ENCODE results near the gene HSPA1L.
A peak's percentile ranks its signal among the peaks of the same experiment; 100 is the strongest.

The HSPA1L gene

GRCh38 chr6:31767096-31767645, 47.9 kb downstream of the HSPA1L start:
- no peak for DNase-seq

- no peak for DNase-seq
These were observed 48.9 kb downstream of the HSPA1L start for GRCh38 chr6:31765910-31766794.

- DNase-seq: no peak
These were observed 49.5 kb downstream of the HSPA1L start for GRCh38 chr6:31765559-31765909.

- no peak for DNase-seq
These were observed 50.9 kb downstream of the HSPA1L start for GRCh38 chr6:31764198-31764597.

GRCh38 chr6:31763619-31763940, 51.5 kb downstream of the HSPA1L start:
- peak in 1 of 56 donors; percentile 14 for DNase-seq

- DNase-seq: no peak
These were observed 52.0 kb downstream of the HSPA1L start for GRCh38 chr6:31762878-31763618.

GRCh38 chr6:31762356-31762755, 52.7 kb downstream of the HSPA1L start, which contains the start of gene SAPCD1:
Gene SAPCD1, plus strand, starts transcription at chr6:31762656. Its CDS starts 399 bp downstream, at chr6:31763055.
- DNase-seq: no peak

GRCh38 chr6:31761343-31761742, 53.7 kb downstream of the HSPA1L start:
- DNase-seq: no peak

GRCh38 chr6:31760790-31761189, 54.3 kb downstream of the HSPA1L start:
- DNase-seq: no peak

Measured in nucleus accumbens (tissue), 56 donors.